Measurements from ENCODE around the gene CERS2. TPM values are rescaled to one million over a fixed set of nuclear protein-coding genes. Genes with fewer than 3 reads are reported as not detected.
A peak's percentile ranks its signal among the peaks of the same experiment; 100 is the strongest.

Gene CERS2
- total RNA-seq, 1 donor from 2014 or later: 189 TPM

GRCh38 chr1:150976879-150977694 lies 2.5 kb upstream of the CERS2 start:
- Mint-ChIP-seq H3K36me3 (ENCODE audit: low read depth, unreplicated experiment) (peaks cover 2% of the 10 kb centered on the region), H3K4me3 (ENCODE audit: unreplicated experiment) (peak overlapping the region; percentile 55), H3K27me3 (ENCODE audit: low read depth, unreplicated experiment) (no peaks in the 10 kb centered on the region), H3K4me1 (ENCODE audit: low read depth, unreplicated experiment) (peaks cover 34% of the 10 kb centered on the region), H3K27ac (ENCODE audit: unreplicated experiment) (peak overlapping the region; percentile 10), H3K9me3 (ENCODE audit: unreplicated experiment) (no peaks in the 10 kb centered on the region)
- Histone ChIP-seq H3K4me3 (ENCODE audit: insufficient read depth, low read depth, low read length) (no peak overlapping the region), H3K36me3 (ENCODE audit: insufficient read depth, low read length) (no peaks in the 10 kb centered on the region), H3K9ac (ENCODE audit: low read length) (no peak overlapping the region), H3K27ac (ENCODE audit: low read depth, low read length) (no peak overlapping the region), H3K79me2 (ENCODE audit: insufficient read depth, low read length) (peaks cover 21% of the 10 kb centered on the region), H3K4me2 (ENCODE audit: low read length) (peak overlapping the region; percentile 72), H3K27me3 (ENCODE audit: insufficient read depth, low read length) (no peaks in the 10 kb centered on the region), H3K9me3 (ENCODE audit: insufficient read depth, low read depth, low read length) (no peaks in the 10 kb centered on the region), H4K20me1 (ENCODE audit: insufficient read depth, low read length) (peaks cover 18% of the 10 kb centered on the region), H2AFZ (ENCODE audit: low read depth, low read length) (peak overlapping the region; percentile 54), H3K4me1 (ENCODE audit: insufficient read depth, low read length) (peaks cover 41% of the 10 kb centered on the region)
- no peak for FAIRE-seq
- TF ChIP-seq, protein P1, sequence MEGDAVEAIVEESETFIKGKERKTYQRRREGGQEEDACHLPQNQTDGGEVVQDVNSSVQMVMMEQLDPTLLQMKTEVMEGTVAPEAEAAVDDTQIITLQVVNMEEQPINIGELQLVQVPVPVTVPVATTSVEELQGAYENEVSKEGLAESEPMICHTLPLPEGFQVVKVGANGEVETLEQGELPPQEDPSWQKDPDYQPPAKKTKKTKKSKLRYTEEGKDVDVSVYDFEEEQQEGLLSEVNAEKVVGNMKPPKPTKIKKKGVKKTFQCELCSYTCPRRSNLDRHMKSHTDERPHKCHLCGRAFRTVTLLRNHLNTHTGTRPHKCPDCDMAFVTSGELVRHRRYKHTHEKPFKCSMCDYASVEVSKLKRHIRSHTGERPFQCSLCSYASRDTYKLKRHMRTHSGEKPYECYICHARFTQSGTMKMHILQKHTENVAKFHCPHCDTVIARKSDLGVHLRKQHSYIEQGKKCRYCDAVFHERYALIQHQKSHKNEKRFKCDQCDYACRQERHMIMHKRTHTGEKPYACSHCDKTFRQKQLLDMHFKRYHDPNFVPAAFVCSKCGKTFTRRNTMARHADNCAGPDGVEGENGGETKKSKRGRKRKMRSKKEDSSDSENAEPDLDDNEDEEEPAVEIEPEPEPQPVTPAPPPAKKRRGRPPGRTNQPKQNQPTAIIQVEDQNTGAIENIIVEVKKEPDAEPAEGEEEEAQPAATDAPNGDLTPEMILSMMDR (IDR thresholded peaks at IDR 0.05; ENCODE audit: insufficient read depth, low read depth, low read length): no peak
- TF ChIP-seq EZH2 (IDR thresholded peaks at IDR 0.05; ENCODE audit: insufficient read depth, low read length): no peak
- DNase-seq (ENCODE audit: low read depth): no peak

DNA sequence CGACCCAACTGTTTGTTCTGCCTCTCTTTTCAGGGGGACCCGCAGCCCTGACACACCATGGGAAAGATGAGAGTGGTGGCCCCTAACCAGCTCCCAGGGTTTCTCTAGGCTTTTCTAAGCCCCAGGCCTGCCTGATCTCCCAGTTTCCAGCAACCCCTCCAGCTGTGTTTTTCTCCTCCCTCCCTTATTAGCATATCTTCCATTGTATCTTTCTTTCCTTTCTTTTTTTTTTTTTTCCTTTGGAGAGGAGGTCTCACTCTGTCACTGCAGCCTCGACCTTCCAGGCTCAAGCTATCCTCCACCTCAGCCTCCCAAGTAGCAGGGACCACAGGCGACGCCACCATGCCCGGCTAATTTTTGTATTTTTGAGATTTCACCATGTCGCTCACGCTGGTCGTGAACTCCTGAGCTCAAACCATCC lies 1.8 kb upstream of the CERS2 start:
- peaks cover 34% of the 10 kb centered on the region for H3K4me1 Mint-ChIP-seq (ENCODE audit: low read depth, unreplicated experiment)
- H3K27ac ChIP-seq (ENCODE audit: low read depth, low read length): no peak overlapping the region
- TF ChIP-seq, protein P1 (IDR thresholded peaks at IDR 0.05; ENCODE audit: insufficient read depth, low read depth, low read length): no peak
- TF ChIP-seq EZH2 (IDR thresholded peaks at IDR 0.05; ENCODE audit: insufficient read depth, low read length): no peak
- peaks cover 28% of the 10 kb centered on the region for H3K79me2 ChIP-seq (ENCODE audit: insufficient read depth, low read length)
- no peak overlapping the region for H3K27ac Mint-ChIP-seq (ENCODE audit: unreplicated experiment)
- H3K9me3 Mint-ChIP-seq (ENCODE audit: unreplicated experiment): no peaks in the 10 kb centered on the region
- DNase-seq (ENCODE audit: low read depth) (no peak), FAIRE-seq (no peak)
- peaks cover 47% of the 10 kb centered on the region for H3K4me1 ChIP-seq (ENCODE audit: insufficient read depth, low read length)
- no peaks in the 10 kb centered on the region for H3K27me3 Mint-ChIP-seq (ENCODE audit: low read depth, unreplicated experiment)
- H3K27me3 ChIP-seq (ENCODE audit: insufficient read depth, low read length): no peaks in the 10 kb centered on the region
- no peak overlapping the region for H3K4me2 ChIP-seq (ENCODE audit: low read length)
- H3K36me3 Mint-ChIP-seq (ENCODE audit: low read depth, unreplicated experiment): peaks cover 2% of the 10 kb centered on the region
- peaks cover 25% of the 10 kb centered on the region for H4K20me1 ChIP-seq (ENCODE audit: insufficient read depth, low read length)
- H3K9ac ChIP-seq (ENCODE audit: low read length): no peak overlapping the region
- H3K9me3 ChIP-seq (ENCODE audit: insufficient read depth, low read depth, low read length): no peaks in the 10 kb centered on the region
- H3K36me3 ChIP-seq (ENCODE audit: insufficient read depth, low read length): no peaks in the 10 kb centered on the region
- H3K4me3 ChIP-seq (ENCODE audit: insufficient read depth, low read depth, low read length): no peak overlapping the region
- no peak overlapping the region for H3K4me3 Mint-ChIP-seq (ENCODE audit: unreplicated experiment)
- no peak overlapping the region for H2AFZ ChIP-seq (ENCODE audit: low read depth, low read length)

Data from astrocyte (in vitro differentiated cells and primary cell).